A549 (cell line): ENCODE data around the gene TEX36. TPM values are rescaled to one million over a fixed set of nuclear protein-coding genes. Genes with fewer than 3 reads are reported as not detected.
A peak's percentile ranks its signal among the peaks of the same experiment; 100 is the strongest.

Source experiments
- ATAC-seq, 2 experiments: fragments of 200-7000 bp in 1 of 2; fragments of >200 bp in 1 of 2; cut with Nextera tagmentation in 1 of 2; cut with Tn5 transposase in 1 of 2; 3 replicates each; pipeline versions ENCODE4 v1.8.0 to v1.9.1; 2018 to 2020; ENCODE audit warnings: mild to moderate bottlenecking in 1 of 2, moderate library complexity in 1 of 2
- CTCF ChIA-PET: fragments of 300-600 bp; sonication (Branson Sonifier 250); formaldehyde crosslinking; extraction: SDS; loops from one replicate; lab custom pipeline; 2021; ENCODE audit warnings: antibody characterized with exemption, inconsistent platforms; lab: Yijun Ruan, JAX
- POLR2A ChIA-PET: fragments of 350-600 bp; formaldehyde crosslinking; extraction: SDS; loops from one replicate; lab custom pipeline; 2021; ENCODE audit warnings: antibody characterized with exemption, inconsistent platforms; lab: Yijun Ruan, JAX
- DNase-seq, 2 experiments: peaks; one replicate each; pipeline versions ENCODE4 v3.0.0 to v3.0.0-alpha.2; 2011 to 2016; ENCODE audit warnings: low read depth in 1 of 2, low spot score in 1 of 2
- FAIRE-seq: peaks from 2 replicates; lab custom pipeline; 2011; peaks lifted over from hg19 to GRCh38; lab: Jason Lieb, UNC
- H3K27ac ChIP-seq, 2 experiments: fragments of >200 bp; sonication (Bioruptor Twin); formaldehyde crosslinking; 3 replicates each; pipeline ENCODE4 v1.5.1; 2016 to 2017
- H3K4me1 ChIP-seq: fragments of >200 bp; sonication (Bioruptor Twin); formaldehyde crosslinking; 3 replicates; pipeline ENCODE4 v1.6.1; 2016
- H3K4me2 ChIP-seq: fragments of >200 bp; sonication (Bioruptor Twin); formaldehyde crosslinking; 3 replicates; pipeline ENCODE4 v1.6.1; 2016
- H3K4me3 ChIP-seq: fragments of >200 bp; sonication (Bioruptor Twin); formaldehyde crosslinking; 3 replicates; pipeline ENCODE4 v1.5.1; 2016
- H3K9me3 ChIP-seq: fragments of >200 bp; sonication (Bioruptor Twin); formaldehyde crosslinking; 3 replicates; pipeline ENCODE4 v1.6.1; 2016
- CHD4 ChIP-seq: fragments of 200-600 bp; sonication (generic); IDR thresholded peaks from 2 replicates; pipeline ENCODE4 v1.6.1; 2016; ENCODE audit warnings: antibody characterized with exemption, mild to moderate bottlenecking, borderline replicate concordance
- CTCF ChIP-seq: fragments of >200 bp; sonication (Bioruptor Twin); formaldehyde crosslinking; IDR thresholded peaks from 3 replicates; pipeline ENCODE4 v1.5.1; 2016
- EHF ChIP-seq: fragments of 250-450 bp; sonication (Bioruptor Pico); IDR thresholded peaks from 2 replicates; pipeline ENCODE4 v1.5.0; 2020; ENCODE audit warnings: mild to moderate bottlenecking
- FOSL2 ChIP-seq, 2 experiments: fragments of 450-650 bp in 1 of 2; fragments of >200 bp in 1 of 2; sonication (Bioruptor Twin) in 1 of 2; formaldehyde crosslinking; IDR thresholded peaks; 2 replicates each; pipeline versions ENCODE4 v1.5.0 to v1.6.1; 2016 to 2020; ENCODE audit warnings: mild to moderate bottlenecking in 1 of 2, moderate library complexity in 1 of 2
- GATA3 ChIP-seq: IDR thresholded peaks from 2 replicates; pipeline ENCODE4 v1.6.1; 2012; ENCODE audit warnings: borderline replicate concordance
- HDAC2 ChIP-seq: fragments of 200-600 bp; sonication (generic); IDR thresholded peaks from 2 replicates; pipeline ENCODE4 v1.6.1; 2016
- HOXB5 ChIP-seq: fragments of 250-450 bp; sonication (Bioruptor Pico); IDR thresholded peaks from 2 replicates; pipeline ENCODE4 v1.5.0; 2020; ENCODE audit warnings: mild to moderate bottlenecking, moderate library complexity
- JUN ChIP-seq, 2 experiments: fragments of >200 bp; sonication (Bioruptor Twin); formaldehyde crosslinking; IDR thresholded peaks; 2 replicates in 1 of 2; 3 replicates in 1 of 2; pipeline ENCODE4 v1.6.1; 2016 to 2017
- JUNB ChIP-seq: fragments of >200 bp; sonication (Bioruptor Twin); formaldehyde crosslinking; IDR thresholded peaks from 2 replicates; pipeline ENCODE4 v1.6.1; 2016
- KDM1A ChIP-seq: fragments of 200-600 bp; sonication (generic); IDR thresholded peaks from 2 replicates; pipeline ENCODE4 v1.6.1; 2016; ENCODE audit warnings: low read depth, mild to moderate bottlenecking
- MAFK ChIP-seq: fragments of 450-650 bp; IDR thresholded peaks from 2 replicates; pipeline ENCODE4 v1.6.1; 2014; ENCODE audit not compliant: partially characterized antibody
- NR3C1 ChIP-seq: fragments of >200 bp; sonication (Bioruptor Twin); formaldehyde crosslinking; IDR thresholded peaks from 3 replicates; pipeline ENCODE4 v1.6.1; 2017
- RAD21 ChIP-seq, 2 experiments: fragments of >200 bp in 1 of 2; sonication (Bioruptor Twin) in 1 of 2; formaldehyde crosslinking in 1 of 2; IDR thresholded peaks in 1 of 2; conservative IDR thresholded peaks in 1 of 2; 2 replicates in 1 of 2; 3 replicates in 1 of 2; pipeline ENCODE4 v1.6.1; 2012 to 2018; ENCODE audit warnings: inconsistent platforms in 1 of 2
- REST ChIP-seq: fragments of 200-600 bp; sonication (generic); IDR thresholded peaks from 2 replicates; pipeline ENCODE4 v1.6.1; 2016; ENCODE audit warnings: antibody characterized with exemption, mild to moderate bottlenecking, moderate library complexity
- SREBF2 ChIP-seq: fragments of 450-650 bp; IDR thresholded peaks from 2 replicates; pipeline ENCODE4 v1.6.1; 2014; ENCODE audit warnings: mild to moderate bottlenecking, moderate library complexity
- ZC3H11A ChIP-seq: fragments of 450-650 bp; IDR thresholded peaks from 2 replicates; pipeline ENCODE4 v1.6.1; 2014; ENCODE audit warnings: antibody characterized with exemption, mild to moderate bottlenecking
- ZNF302 ChIP-seq: fragments of 250-450 bp; sonication (Bioruptor Pico); IDR thresholded peaks from 2 replicates; pipeline ENCODE4 v1.9.0; 2021; ENCODE audit warnings: inconsistent platforms, mild to moderate bottlenecking, moderate library complexity
- WGBS: methylation state at CpG from one replicate; pipeline ENCODE4 v1.1.6; 2017; ENCODE audit errors: missing lambda C conversion rate; 5-methylcytosine and 5-hydroxymethylcytosine counted together
- polyA plus RNA-seq, 4 experiments: library from polyadenylated mRNA; depleted of rRNA in 3 of 4; stranded (reverse); fragments of >200 nt; fragmentation: RNase III in 1 of 4; extraction: RNeasy Plus Mini Kit Qiagen cat#74134 plus additional on column Dnase treatment in 1 of 4; gene quantifications; 2 replicates in 3 of 4; 3 replicates in 1 of 4; pipeline ENCODE4 v1.2.3, GENCODE V29; 2011 to 2017

The TEX36 gene
- polyA plus RNA-seq, 2 of the 4 experiments (the other 2 are of a cell fraction) = not detected

DNA sequence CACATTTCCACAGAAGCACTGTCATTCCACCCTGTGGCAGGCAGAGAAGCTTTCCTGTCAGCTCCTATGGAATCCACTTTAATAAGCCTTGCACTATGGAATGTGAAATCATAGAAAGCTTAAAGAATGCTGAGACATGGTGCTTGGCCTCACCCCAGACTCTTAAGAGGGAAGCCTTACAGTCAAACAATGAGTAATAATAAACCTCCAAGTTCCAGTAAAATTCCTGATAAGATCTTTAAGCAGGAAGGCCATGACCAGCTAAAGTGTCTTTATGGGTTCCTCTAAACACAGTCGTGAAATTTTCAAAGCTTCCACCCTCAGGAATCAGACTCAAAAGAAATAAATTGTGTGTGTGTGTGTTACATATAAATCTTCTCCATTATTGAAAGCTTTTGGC is 11.9 kb upstream of the TEX36 start:
- H3K4me1 ChIP-seq = peaks cover 15% of the 10 kb centered on the region
- peak; percentile 52 to 82; a peak in 3 of 6 replicates for ATAC-seq
- H3K4me2 ChIP-seq = peak overlapping the region; percentile 46
- FAIRE-seq = peak; percentile 56
- peak; percentile 48 to 71 for DNase-seq
- no peak overlapping the region for H3K4me3 ChIP-seq
- H3K9me3 ChIP-seq = no peaks in the 10 kb centered on the region
- TF ChIP-seq MAFK (peak; percentile 32), GATA3 (peak; percentile 92), HDAC2 (no peak), FOSL2 (IDR thresholded peaks at IDR 0.05) (no peak), FOSL2 (CRISPR knock-in tag; IDR thresholded peaks at IDR 0.05) (peak; percentile 41), JUNB (0 out of 2 replicates have a peak, but pooled peaks have one; percentile 32)
- peak overlapping the region; percentile 58 to 80; a peak in 5 of 6 replicates for H3K27ac ChIP-seq
- whole genome bisulfite sequencing = 8% methylated on average over 1 of the region's 1 CpG
- ChIA-PET POLR2A (interaction anchor here (0.6 to 2.0 kb wide), 4 partner anchors 13 to 659 kb away, joined by 3 to 9 read pairs (median 3); partner anchors contain the start of gene EDRF1), CTCF (interaction anchor here (1.6 kb wide), 1 partner anchor 13 kb away, joined by 7 read pairs; no protein-coding TSS in a partner anchor)

DNA sequence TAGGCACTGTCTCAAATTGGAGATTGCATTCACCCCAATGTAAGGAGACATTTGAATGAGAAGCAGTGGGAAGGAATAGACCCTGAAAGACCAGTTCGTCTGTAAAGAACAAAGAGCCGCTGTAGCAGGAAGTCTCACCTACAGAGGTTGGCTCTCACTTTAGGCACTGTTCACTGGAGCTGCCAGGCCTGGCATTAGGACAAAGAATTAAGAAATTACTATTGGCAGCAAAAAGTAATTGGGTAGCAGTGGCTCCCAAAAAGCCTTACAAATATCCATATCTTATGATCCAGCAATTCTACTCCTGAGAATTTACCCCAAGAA is 10.5 kb upstream of the TEX36 start:
- POLR2A ChIA-PET = no interaction called here
- Histone ChIP-seq H3K4me2 (no peak overlapping the region), H3K4me3 (no peak overlapping the region), H3K9me3 (no peaks in the 10 kb centered on the region), H3K4me1 (peaks cover 15% of the 10 kb centered on the region), H3K27ac (no peak overlapping the region)
- 87% methylated on average over 2 of the region's 2 CpGs for WGBS
- no peak for ATAC-seq
- CTCF ChIA-PET = no interaction called here
- no peak for DNase-seq
- TF ChIP-seq RAD21 (conservative IDR thresholded peaks at IDR 0.05 in 1 of 2, IDR thresholded peaks at IDR 0.05 in 1 of 2) (no peak), JUN (IDR thresholded peaks at IDR 0.05) (no peak), NR3C1 (no peak), EHF (no peak)
- no peak for FAIRE-seq

- POLR2A ChIA-PET = no interaction called here
- Histone ChIP-seq H3K4me1 (peaks cover 15% of the 10 kb centered on the region), H3K27ac (no peak overlapping the region), H3K4me2 (no peak overlapping the region)
- TF ChIP-seq SREBF2 (no peak), REST (no peak), HOXB5 (CRISPR knock-in tag) (no peak), ZNF302 (CRISPR knock-in tag) (no peak), CHD4 (no peak), CTCF (no peak), ZC3H11A (no peak), KDM1A (no peak)
- TF ChIP-seq, all 56 proteins: peak for 0
- DNase-seq (no peak), FAIRE-seq (no peak), ATAC-seq (no peak)
- CTCF ChIA-PET = interaction anchor here (0.7 kb wide), 1 partner anchor 644 kb away, joined by 3 read pairs; no protein-coding TSS in a partner anchor
- Histone ChIP-seq H3K9me3 (no peaks in the 10 kb centered on the region), H3K4me3 (no peak overlapping the region)
- 85% methylated on average over 12 of the region's 12 CpGs for WGBS
Observed at GRCh38 chr10:125692601-125693523, 9.9 kb upstream of the TEX36 start.
